Loucy (cell line): ENCODE results near the gene ROBO2.

Experiments used
- EZH2phosphoT487 ChIP-seq: fragments of 200-600 bp; IDR thresholded peaks from 2 replicates; pipeline ENCODE4 v1.6.1; 2018; ENCODE audit warnings: antibody characterized with exemption, mild to moderate bottlenecking, moderate library complexity, borderline replicate concordance
- TF ChIP-seq, protein P1 (sequence below): fragments of 200-600 bp; sonication (generic); conservative IDR thresholded peaks from 2 replicates; pipeline ENCODE4 v1.5.1; 2014; ENCODE audit warnings: mild to moderate bottlenecking, antibody characterized with exemption, low read length

DNA sequence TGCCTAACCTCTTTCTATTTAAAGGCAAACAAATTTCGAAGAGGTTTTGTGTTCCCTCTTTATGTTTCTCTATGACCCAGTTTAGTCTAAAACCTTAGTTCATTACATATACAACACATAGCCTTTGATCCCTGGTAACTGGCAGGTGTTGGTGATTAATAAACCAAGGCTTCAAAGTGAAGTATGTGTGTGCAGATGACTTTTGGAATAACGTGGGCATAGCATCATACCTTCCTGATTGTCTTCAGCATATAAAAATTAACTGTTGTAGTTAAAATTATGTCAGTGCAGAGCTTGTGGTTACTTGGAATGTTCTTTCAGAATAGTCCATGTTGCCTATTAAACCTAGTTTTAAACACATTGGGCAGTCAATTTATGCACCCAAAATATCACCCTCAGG, 608.3 kb downstream of the ROBO2 start:
- TF ChIP-seq, protein P1, sequence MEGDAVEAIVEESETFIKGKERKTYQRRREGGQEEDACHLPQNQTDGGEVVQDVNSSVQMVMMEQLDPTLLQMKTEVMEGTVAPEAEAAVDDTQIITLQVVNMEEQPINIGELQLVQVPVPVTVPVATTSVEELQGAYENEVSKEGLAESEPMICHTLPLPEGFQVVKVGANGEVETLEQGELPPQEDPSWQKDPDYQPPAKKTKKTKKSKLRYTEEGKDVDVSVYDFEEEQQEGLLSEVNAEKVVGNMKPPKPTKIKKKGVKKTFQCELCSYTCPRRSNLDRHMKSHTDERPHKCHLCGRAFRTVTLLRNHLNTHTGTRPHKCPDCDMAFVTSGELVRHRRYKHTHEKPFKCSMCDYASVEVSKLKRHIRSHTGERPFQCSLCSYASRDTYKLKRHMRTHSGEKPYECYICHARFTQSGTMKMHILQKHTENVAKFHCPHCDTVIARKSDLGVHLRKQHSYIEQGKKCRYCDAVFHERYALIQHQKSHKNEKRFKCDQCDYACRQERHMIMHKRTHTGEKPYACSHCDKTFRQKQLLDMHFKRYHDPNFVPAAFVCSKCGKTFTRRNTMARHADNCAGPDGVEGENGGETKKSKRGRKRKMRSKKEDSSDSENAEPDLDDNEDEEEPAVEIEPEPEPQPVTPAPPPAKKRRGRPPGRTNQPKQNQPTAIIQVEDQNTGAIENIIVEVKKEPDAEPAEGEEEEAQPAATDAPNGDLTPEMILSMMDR = no peak
- no peak for TF ChIP-seq EZH2phosphoT487
